Head of caudate nucleus (tissue), 42 donors: ENCODE measurements around the gene PRIMA1.
A peak's percentile ranks its signal among the peaks of the same experiment; 100 is the strongest.
"Not testable (repeated sequence)": the region's sequence is repeated elsewhere in the genome, so short reads cannot be mapped to it uniquely, and the experiment has no call there.

ENCODE experiments used
- DNase-seq, 42 donors: peaks; one replicate each; pipeline versions ENCODE4 v3.0.0 to v3.0.0-alpha.2; 2020 to 2021; ENCODE audit warnings: mixed read lengths in 7 of 42
- intact Hi-C: fragments of 100-400 bp; cut with DNase I; formaldehyde crosslinking; loops from one replicate; pipeline ENCODE4 v1.15.0; 2022

The PRIMA1 gene

GRCh38 chr14:93788293-93788542 is at the start of gene PRIMA1:
Gene PRIMA1, minus strand, starts transcription at chr14:93788485. Its CDS starts 767 bp downstream, at chr14:93787718.
- intact Hi-C loops, result no loop called here
- DNase-seq, result peak in 15 of 42 donors; percentile 8 to 62 (median 31)

GRCh38 chr14:93834699-93835371 is 46.5 kb upstream of the PRIMA1 start:
- intact Hi-C loops, result no loop called here

GRCh38 chr14:93832665-93833064 is 44.4 kb upstream of the PRIMA1 start:
- intact Hi-C loops, result no loop called here
- DNase-seq, result peak in 23 of 42 donors; percentile 9 to 62 (median 23)

More at GRCh38 chr14:93834699-93835371, 46.5 kb upstream of the PRIMA1 start:
- DNase-seq, result no peak

- intact Hi-C loops, result no loop called here
Observed at GRCh38 chr14:93832081-93832480, 43.8 kb upstream of the PRIMA1 start.

GRCh38 chr14:93830753-93831461 is 42.6 kb upstream of the PRIMA1 start:
- intact Hi-C loops, result no loop called here
- DNase-seq, result no peak

More at GRCh38 chr14:93832081-93832480, 43.8 kb upstream of the PRIMA1 start:
- DNase-seq, result no peak

GRCh38 chr14:93829839-93830481 is 41.7 kb upstream of the PRIMA1 start:
- intact Hi-C loops, result no loop called here
- DNase-seq, result no peak

- DNase-seq, result peak in 1 of 42 donors; percentile 18
- intact Hi-C loops, result no loop called here
Observed at GRCh38 chr14:93825235-93825553, 36.9 kb upstream of the PRIMA1 start.

- intact Hi-C loops, result no loop called here
- peak in 20 of 42 donors; percentile 2 to 51 (median 26) for DNase-seq
Observed at GRCh38 chr14:93824518-93825234, 36.4 kb upstream of the PRIMA1 start.

- intact Hi-C loops, result no loop called here
- DNase-seq, result no peak
Observed at GRCh38 chr14:93824076-93824475, 35.8 kb upstream of the PRIMA1 start.

- intact Hi-C loops, result no loop called here
- no peak for DNase-seq
Observed at GRCh38 chr14:93821051-93821450, 32.8 kb upstream of the PRIMA1 start.

- no peak for DNase-seq
- intact Hi-C loops, result no loop called here
Observed at GRCh38 chr14:93818857-93819256, 30.6 kb upstream of the PRIMA1 start.

- intact Hi-C loops, result no loop called here
Observed at GRCh38 chr14:93811676-93812075, 23.4 kb upstream of the PRIMA1 start.

GRCh38 chr14:93811020-93811419 is 22.7 kb upstream of the PRIMA1 start:
- no peak for DNase-seq
- intact Hi-C loops, result no loop called here

More at GRCh38 chr14:93811676-93812075, 23.4 kb upstream of the PRIMA1 start:
- DNase-seq, result no peak

- DNase-seq, intact Hi-C loops: not testable (repeated sequence)
Observed at GRCh38 chr14:93809491-93810420, 21.5 kb upstream of the PRIMA1 start.

- intact Hi-C loops, result no loop called here
- no peak for DNase-seq
Observed at GRCh38 chr14:93804654-93805053, 16.4 kb upstream of the PRIMA1 start.

GRCh38 chr14:93803408-93804318 is 15.4 kb upstream of the PRIMA1 start:
- intact Hi-C loops, result no loop called here
- no peak for DNase-seq
